GM21619 (cell line): ENCODE measurements around the gene IGSF23.
"Not testable (repeated sequence)": the region's sequence is repeated elsewhere in the genome, so short reads cannot be mapped to it uniquely, and the experiment has no call there.

Experiments used
- ATAC-seq: cut with Tn5 transposase; IDR thresholded peaks from one replicate; pipeline ENCODE4 v1.9.1; 2021; ENCODE audit not compliant: unreplicated experiment

IGSF23 gene

GRCh38 chr19:44663996-44664395 is 50.6 kb downstream of the IGSF23 start:
- no peak for ATAC-seq

- ATAC-seq: no peak
These were observed 51.6 kb downstream of the IGSF23 start for GRCh38 chr19:44664976-44665375.

GRCh38 chr19:44666852-44667556 is 53.6 kb downstream of the IGSF23 start:
- no peak for ATAC-seq

- ATAC-seq: no peak
These were observed 55.8 kb downstream of the IGSF23 start for GRCh38 chr19:44668985-44669764.

- not testable (repeated sequence) for ATAC-seq
These were observed 56.7 kb downstream of the IGSF23 start for GRCh38 chr19:44670027-44670426.

- no peak for ATAC-seq
These were observed 58.0 kb downstream of the IGSF23 start, which contains the start of gene CEACAM19 for GRCh38 chr19:44671400-44671799. TSS of gene CEACAM19 (plus strand) at chr19:44671482. CDS start at chr19:44671932, 450 bp downstream.

GRCh38 chr19:44672226-44672625 is 58.9 kb downstream of the IGSF23 start:
- no peak for ATAC-seq

- no peak for ATAC-seq
These were observed 60.1 kb downstream of the IGSF23 start for GRCh38 chr19:44673510-44673909.

- ATAC-seq: no peak
These were observed 62.2 kb downstream of the IGSF23 start for GRCh38 chr19:44675521-44675920.

GRCh38 chr19:44677019-44677811 is 63.9 kb downstream of the IGSF23 start:
- no peak for ATAC-seq

GRCh38 chr19:44680536-44680935 is 67.2 kb downstream of the IGSF23 start:
- no peak for ATAC-seq

- ATAC-seq: no peak
These were observed 68.8 kb downstream of the IGSF23 start for GRCh38 chr19:44681992-44682790.

GRCh38 chr19:44682807-44683206 is 69.4 kb downstream of the IGSF23 start:
- ATAC-seq: no peak

GRCh38 chr19:44683434-44684210 is 70.3 kb downstream of the IGSF23 start:
- ATAC-seq: no peak

- not testable (repeated sequence) for ATAC-seq
These were observed 71.0 kb downstream of the IGSF23 start for GRCh38 chr19:44684396-44684795.

- no peak for ATAC-seq
These were observed 71.8 kb downstream of the IGSF23 start for GRCh38 chr19:44684892-44685863.

- no peak for ATAC-seq
These were observed 72.5 kb downstream of the IGSF23 start for GRCh38 chr19:44685877-44686276.
